GM12892 (cell line): Measurements from ENCODE around the gene MAML1.

Source experiments
- POLR2A ChIP-seq: IDR thresholded peaks from 2 replicates; pipeline ENCODE4 v1.6.1; 2011; ENCODE audit warnings: low read depth, low read length, control low read depth
- POLR2AphosphoS5 ChIP-seq: IDR thresholded peaks from 2 replicates; pipeline ENCODE4 v1.6.1; 2011; ENCODE audit warnings: low read depth, low read length, control low read depth

- TF ChIP-seq POLR2A (no peak), POLR2AphosphoS5 (no peak)
Measured at GRCh38 chr5:179814090-179814489, 81.5 kb downstream of the MAML1 start.
